ENCODE data around the gene PPARA.

GRCh38 chr22:46260038-46260437 lies 109.7 kb downstream of the PPARA start:
- TF ChIP-seq EZH2 (optimal IDR thresholded peaks at IDR 0.05; ENCODE audit: low read depth, low read length) (no peak), CTCF (IDR thresholded peaks at IDR 0.05; ENCODE audit: low read length) (no peak)

Data from MM.1S (cell line).